ELR (cell line): ENCODE results near the gene SYAP1.
A peak's percentile ranks its signal among the peaks of the same experiment; 100 is the strongest.
"Not testable (repeated sequence)": the region's sequence is repeated elsewhere in the genome, so short reads cannot be mapped to it uniquely, and the experiment has no call there.

Experiments
- DNase-seq: peaks from one replicate; pipeline ENCODE4 v3.0.0-alpha.2; 2015; ENCODE audit warnings: low read depth

SYAP1 gene

DNA sequence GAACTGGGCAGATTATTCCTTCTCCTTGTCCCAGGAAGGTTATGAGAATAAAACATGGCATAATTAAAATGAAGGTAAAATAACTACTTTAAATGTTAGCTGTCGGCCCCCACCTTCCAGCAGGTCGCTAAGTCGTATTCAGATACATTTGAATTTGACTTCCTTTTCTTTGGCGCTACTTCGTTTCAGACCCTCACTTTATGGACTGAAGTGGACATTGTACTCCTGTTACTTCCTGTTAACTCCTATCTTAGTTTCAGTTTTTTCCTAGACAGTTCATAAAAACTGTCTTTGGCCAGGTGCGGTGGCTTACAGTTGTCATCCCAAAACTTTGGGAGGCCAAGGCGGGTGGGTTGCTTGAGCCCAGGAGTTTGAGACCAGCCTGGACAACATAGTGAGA lies 5.7 kb downstream of the SYAP1 start:
- no peak for DNase-seq

DNA sequence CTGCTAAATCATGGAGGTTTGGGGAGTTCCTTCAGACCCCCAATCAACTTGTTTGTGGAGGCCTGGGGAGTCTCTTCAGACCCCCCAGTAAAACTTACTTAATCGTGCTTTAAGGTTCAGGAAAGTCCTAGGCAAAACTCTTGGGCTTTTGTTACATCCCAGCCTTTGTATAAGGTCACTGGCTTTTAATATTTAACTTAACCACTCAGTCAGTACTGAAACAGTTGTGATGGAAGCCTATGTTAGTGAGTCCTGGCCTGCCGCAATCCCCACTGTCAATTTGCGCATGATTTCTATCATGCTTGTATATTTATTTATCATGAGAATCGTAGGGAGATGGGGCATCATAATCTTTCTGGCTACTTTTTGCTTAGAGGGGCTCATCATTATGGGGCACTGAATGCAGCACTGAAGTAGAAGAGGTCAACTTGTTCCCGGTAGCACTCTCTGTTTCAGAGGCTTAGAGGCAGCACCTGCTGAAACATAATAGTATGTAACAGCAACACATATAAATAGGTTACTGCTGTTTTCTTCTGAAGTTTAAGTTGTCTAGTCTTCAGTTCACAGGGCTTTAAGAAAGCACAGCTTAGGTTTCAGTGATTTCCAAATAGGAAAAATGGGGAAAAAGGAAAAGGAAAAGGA lies 7.1 kb downstream of the SYAP1 start:
- not testable (repeated sequence) for DNase-seq

DNA sequence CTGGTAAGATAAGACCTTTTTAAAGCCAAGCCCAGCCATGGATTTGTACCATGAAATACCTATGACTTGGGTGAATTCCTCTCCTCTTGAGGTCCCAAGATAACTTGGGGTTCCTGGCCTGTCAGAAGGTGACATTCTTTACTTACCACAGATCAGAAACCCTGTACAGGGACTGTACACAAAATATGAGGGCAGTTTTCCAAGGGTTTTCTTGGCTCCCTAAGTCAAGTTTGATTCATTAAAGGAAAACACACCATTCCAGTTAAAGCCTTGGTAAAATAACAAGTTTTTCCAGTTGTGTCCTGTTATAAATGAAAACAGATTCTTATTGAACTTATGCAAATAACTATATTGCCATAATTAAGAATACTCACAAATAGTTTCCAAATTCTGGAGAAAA lies 8.2 kb downstream of the SYAP1 start:
- DNase-seq: no peak

DNA sequence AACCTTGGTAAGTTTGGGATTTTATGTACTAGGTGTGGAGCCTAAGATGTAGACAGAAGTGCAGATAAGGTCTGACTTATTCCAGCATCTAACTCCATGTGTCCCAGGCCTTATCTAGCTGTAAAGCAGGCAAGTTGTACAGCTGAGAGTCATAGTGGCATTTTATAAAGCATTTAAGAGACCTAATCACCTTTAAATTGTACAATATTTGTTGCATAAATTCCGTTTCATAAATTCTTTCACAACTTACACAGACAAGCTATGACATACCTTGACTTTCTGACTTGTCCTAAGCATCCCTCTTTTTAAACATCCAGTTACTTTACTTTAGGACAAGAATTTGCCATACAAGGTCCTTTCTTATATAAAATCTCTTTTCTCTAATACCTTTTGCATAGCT lies 11.0 kb downstream of the SYAP1 start:
- no peak for DNase-seq

DNA sequence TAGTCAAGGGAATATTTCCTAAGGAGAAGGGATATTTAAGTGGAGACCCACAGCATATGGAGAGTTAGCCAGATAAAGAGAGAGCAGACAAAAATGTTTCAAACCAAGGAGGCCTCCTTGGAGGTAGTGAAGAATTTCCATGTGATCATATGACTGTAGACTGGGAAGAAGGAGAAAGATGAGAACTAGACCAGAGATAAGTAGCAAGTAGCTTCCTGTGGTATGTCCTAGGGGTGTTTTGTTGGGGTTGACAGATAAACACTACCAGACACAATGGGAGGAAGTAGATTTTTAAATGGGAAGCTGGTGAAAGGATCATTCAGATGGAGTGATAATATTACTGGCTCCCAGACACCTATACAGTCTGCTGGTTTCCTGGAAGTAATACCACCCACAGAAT lies 13.6 kb downstream of the SYAP1 start:
- no peak for DNase-seq

DNA sequence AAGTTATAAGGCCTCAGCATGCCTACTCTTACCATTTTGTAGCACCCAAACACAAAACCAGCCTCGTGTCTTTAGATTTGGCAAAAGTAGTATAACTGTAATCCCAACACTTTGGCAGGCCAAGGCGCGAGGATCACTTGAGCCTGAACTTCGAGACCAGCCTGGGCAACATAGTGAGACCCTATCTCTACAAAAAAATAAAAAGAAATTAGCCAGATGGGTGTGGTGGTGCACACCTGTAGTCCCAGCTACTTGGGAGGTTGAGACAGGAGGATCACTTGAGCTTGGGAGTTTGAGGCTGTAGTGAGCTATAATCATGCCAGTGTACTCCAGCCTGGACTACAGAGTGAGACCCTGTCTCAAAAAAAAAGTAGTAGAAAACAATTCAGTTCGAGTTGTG lies 17.6 kb downstream of the SYAP1 start:
- no peak for DNase-seq

DNA sequence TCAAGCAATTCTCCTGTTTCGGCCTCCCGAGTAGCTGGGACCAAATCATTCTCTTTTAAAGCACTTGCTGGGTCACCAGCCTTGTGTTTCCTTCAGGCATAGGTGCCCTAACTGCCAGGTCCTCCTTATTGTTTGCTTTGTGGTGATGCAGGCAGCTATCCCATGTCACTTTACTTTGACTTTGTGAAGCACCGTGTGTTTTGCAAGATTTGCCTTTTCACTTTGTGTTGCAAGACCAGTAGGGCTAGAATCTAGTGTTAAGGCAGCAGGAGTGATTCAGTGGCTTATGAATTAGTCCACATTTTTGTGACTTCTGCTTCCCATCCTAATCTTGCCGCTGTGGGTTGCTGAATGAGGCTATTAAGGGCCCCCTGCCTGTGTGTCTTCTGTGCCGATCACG lies 20.2 kb downstream of the SYAP1 start:
- DNase-seq: no peak

DNA sequence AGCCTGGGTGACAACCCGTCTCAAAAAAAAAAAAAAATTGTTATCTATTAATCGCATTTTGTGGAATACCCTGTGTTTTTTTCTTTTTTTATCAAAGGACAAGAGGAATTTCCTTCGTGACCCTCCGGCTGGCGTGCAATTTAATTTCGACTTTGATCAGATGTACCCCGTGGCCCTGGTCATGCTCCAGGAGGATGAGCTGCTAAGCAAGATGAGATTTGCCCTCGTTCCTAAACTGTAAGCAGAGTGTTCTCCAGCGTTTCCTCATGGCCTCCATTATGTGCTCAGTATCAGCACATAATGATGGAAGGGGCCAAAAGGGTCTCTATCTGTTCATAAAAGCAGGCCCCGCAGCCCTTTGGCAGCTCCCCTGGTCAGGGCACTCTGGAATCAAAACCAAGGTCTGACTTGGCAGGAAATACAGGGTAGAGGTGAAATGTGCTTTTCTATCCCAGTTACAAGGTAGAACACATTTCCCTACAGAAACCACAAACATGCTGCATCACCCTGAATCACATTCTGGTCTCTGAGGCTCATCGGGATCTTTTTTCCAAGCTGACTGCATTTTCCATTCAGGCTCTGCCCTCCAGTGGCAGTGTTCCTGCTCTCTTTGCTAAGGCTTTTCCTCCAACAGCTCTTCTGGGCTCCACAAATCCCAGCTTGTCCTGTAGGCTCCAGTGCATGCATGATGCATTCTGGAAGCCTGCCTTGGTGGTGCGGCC lies 24.4 kb downstream of the SYAP1 start:
- peak; percentile 88 for DNase-seq

DNA sequence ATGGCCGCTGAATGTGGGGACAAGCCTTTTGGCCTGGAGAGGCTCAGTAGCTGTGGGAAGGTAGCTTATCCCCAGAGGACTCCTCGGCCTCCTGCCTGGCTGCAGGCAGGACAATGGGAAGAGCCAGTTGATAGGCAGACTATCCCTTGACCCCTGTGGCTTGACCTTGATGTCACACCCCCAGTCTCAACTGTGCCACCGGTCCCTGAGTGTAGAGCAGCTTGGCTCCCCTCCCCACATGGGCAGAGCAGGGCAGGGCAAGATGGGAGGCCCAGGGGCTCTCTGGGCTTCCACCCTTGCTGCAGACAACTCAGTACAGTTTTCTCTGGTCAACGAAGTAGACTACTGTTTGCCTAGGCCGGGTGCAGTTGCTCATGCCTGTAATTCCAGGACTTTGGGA lies 25.7 kb downstream of the SYAP1 start:
- DNase-seq: no peak

DNA sequence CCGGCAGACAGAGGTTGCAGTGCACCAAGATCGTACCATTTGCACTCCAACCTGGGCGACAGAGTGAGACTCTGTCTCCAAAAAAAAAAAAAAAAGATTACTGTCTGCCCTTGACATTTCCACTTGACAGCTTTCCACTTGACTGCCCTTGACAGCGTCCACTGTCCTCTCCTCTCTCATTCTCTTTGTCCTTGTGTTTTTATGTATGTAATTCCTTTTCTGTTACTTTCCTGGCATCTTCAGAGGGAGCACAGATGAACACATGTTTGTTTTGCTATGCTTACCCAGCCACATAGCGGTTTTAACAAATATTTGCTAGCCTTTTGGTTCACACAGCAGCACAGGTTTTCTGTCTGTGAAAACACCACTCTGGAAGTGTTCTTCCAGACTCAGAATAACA lies 26.2 kb downstream of the SYAP1 start:
- DNase-seq: no peak

DNA sequence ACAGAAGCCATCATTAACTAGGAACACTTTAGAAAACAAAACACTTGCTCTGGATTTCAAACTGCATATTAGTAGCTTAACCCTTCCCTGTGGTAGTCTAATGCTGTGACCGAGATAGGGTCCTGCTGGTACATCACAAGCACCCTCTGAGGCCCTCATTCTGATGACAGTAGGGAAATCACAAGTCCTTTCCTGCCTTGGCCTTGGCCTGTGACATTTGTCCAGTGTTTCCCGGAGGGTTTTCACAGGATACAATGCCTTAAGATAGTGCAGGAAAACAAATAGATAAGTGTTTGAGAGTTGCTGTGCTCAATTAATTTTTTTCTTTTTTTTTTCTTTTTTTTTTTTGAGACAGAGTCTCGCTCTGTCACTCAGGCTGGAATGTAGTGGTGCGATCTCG lies 29.0 kb downstream of the SYAP1 start:
- no peak for DNase-seq

DNA sequence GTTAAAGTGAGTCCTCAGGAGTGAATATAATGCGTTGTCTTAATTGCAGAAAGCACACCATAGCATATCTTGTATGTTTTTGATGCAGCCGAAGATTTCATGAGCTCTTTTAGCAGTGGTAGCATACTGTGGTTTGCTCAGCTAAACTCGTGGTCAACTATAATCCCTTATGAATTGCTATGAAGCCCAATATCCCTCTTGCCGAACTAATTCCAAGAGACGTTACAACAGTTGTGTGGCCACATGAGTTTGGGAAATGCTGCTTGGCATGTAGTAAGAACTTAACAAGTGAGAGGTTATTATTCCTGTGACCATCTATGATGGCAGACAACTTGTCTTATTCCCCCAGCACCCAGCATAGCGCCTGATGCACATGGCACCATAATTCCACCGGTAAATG lies 30.7 kb downstream of the SYAP1 start:
- no peak for DNase-seq

DNA sequence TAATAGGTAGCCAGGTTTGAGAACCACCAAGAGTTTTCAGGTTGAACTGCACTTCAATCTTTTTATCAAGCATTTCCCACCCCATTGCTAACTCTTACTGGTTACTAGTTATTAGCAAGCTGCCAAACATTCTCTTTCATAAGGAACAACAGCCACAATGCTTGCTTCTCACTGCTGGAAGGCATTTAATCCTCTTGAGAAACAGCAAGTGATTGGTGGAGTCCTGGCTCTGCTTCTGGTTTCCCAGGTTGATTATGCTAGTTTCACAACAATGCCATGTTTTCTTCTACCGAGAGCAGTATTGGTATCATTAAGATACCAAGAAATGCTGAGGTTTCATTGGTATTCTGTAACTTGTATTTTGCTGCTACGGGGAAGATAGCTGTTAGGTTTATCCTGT lies 34.6 kb downstream of the SYAP1 start:
- DNase-seq: no peak

DNA sequence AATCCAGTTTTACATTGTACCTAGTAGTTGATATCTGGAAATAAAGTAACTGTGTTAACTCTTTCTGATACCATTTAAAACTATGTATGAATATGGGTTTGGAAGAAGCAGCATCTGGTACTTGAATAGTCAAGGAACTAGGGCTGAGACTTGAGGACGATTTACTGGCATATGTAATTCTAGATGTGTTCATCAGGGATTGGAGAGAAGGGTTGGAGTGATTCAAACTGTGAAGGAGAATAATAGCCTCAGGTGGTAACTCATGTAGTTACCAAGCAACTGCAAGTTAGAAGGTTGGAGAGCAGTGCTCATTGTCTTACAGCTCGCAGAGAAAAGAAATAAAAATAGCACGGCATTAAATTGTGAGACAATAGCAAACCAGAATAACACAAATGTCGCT lies 37.3 kb downstream of the SYAP1 start:
- no peak for DNase-seq

DNA sequence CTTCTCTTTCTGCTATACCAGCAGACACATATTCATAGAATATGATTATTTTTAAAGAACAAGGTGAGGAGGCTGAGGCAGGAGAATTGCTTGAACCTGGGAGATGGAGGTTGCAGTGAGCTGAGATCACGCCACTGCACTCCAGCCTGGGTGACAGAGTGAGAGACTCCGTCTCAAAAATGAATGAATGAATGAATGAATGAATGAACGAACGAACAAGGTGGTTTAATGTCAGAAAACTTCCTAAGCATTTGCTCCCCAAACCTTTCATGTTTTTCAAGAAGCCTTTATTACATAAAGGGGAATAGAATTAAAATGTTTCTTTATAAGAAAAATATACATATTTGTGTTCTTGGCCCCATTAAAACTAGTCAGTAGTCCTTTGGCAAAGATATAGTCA lies 42.1 kb downstream of the SYAP1 start:
- DNase-seq: not testable (repeated sequence)

DNA sequence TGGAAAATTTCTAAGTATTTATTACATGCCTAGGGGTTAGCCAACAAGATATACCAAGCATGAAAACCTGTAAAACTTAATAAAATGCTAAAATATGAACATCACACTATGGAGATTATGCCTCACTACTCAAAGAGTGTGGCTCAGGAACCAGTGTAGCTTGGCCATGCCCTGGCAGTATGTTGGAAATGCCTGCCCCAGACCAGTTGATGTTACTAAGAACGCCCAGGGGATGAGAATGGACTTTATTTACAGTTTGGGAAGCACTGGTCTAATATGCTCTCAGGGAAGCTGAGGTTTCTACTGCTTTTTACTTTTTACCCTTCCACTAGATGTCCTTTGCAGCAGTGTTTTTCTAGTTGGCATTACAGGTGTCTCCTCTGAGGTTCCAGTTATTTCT lies 43.2 kb downstream of the SYAP1 start:
- no peak for DNase-seq

DNA sequence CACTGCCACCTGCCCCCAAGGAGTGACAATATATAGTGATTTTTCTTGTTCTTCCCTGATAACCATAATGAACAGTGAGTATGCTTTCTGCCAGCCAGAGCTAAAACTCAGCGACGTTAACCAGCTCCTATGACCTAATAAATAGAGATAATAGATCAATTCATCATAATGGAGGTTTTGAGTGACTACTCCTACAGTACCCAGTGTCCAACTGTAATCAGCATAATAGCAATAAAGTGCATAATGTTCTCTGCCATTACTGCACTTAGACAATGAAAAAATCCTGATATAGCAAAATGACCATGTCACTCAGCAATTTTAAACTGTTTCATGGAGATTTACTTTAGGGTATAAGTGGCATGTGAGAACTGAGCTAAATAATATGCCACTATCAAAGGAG lies 46.2 kb downstream of the SYAP1 start:
- no peak for DNase-seq

DNA sequence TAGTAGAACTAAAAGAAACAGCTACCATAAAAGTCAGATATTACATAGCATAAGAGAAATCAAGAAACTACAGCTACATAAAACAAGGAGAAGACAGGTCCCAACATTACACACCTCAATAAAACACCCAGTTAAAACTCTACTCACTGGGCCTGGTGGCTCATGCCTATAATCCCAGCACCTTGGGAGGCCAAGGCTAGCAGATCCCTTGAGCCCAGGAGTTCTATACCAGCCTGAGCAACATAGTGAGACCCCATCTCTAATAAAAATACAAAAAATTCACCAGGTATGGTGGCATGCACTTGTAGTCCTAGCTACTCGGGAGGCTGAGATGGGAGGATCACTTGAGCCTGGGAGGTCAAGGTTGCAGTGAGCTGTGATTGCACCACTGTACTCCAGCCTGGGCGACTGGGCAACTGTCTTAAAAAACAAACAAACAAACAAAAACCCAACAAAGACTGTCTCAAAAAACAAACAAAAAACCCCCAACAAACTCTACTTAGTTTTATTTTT lies 51.6 kb downstream of the SYAP1 start:
- no peak for DNase-seq

DNA sequence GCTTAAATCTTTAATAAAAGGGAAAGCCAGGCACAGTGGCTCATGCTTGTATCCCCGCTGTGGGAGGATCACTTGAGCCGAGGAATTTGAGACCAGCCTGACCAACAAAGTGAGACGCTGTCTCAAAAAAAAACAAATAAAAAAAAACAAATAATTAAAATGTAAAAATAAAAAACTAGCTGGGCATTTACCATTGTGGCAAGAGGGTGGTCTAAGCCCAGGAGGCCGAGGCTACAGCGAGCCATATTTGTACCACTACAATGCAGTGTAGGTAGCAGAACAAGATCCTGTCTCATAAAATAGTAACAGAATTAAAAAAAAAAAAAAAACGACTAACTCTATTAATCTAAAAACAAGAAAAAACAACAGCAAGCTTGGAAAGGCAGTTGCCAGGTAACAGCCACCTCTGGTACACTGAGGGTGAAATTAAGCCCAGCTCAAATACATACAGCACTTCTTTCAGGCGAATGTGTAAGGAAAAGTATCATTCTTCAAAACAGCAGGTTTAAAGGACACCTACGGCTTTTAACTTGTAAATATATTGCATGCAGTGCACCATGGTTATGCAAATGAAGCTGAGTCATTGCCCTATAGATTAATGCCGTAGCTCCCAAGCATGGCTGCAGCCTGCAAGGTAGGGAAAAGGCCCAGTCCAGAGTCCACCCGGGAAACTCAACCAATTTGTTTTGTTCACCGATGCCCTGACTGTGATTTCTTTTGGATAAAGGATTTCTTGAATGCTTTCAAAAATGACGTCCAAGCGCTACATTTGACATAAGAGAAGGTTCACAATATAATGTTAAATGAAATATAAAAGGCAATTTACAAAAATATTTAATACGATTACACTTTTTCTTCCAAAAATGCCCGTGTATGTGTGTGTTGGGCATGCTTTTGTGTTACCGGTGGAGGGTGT lies 52.3 kb downstream of the SYAP1 start:
- DNase-seq: peak; percentile 86

DNA sequence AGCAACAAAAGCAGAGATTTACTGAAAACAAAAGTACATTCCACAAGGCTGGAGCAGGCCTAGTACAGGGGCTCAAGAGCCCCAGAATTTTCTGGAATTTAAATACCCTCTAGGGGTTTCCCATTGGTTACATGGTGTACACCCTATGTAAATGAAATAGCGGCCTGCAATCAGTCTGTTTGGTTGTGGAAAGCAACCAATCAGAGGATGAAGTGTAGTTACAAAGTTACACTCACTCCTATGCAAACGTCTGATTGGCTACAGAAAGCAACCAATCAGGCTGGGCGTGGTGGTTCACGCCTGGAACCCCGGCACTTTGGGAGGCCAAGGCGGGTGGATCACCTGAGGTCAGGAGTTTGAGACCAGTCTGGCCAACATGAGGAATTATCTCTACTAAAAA lies 53.0 kb downstream of the SYAP1 start:
- no peak for DNase-seq

DNA sequence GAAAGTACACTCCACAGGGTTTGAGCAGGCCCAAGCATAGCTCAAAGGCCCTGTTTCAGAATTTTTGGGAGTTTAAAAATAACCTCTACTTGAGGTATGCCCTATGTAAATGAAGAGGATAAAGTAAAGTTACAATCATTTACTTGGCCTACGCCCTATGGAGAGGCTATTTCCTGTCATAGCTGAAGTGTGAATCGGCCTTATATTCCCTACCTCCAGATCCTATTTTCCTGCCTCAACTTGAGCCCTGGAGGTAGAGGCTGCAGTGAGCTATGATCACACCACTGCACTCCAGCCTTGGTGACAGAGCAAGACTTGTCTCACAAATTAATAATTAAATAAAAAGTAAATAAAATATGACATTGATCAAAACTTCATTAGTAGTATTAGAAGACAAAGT lies 55.3 kb downstream of the SYAP1 start:
- DNase-seq: no peak

DNA sequence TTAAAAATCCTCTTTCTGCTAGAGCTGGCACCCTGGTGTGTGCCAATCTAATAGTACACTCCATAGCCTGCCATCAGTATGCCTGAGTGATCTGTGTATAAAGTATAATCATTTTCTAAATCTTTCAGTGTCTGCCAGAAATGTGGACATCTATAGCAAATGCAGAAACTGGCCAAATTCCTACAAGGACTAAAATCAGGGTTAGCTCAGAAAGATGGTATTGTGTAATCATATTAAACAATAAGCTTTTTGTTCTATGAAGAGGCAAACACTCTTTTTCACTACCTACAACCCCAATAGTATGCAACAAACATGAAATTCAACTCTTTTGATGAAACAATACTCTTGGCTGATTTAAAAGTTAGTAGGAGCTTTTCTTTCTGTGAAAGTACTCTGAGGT lies 59.1 kb downstream of the SYAP1 start:
- DNase-seq: no peak

DNA sequence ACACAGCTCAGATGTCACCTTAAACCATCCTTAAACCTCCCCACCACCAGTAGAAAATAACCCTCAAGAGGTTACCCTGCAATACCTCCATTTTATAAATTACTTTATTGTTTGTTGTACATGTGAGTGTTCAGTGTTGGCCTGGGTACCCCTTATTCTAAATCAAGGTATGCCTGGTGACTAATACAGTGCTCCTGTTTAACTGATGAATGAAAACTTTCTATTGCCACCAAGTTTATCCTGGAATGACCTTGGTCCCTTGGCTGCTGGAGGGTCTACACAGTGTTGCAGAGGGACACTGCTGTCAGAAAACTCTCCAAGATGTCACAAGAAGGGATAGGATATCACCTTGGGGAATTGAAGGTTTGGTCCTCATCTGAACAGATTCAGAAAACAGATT lies 59.6 kb downstream of the SYAP1 start:
- DNase-seq: no peak
